Natural killer cell (primary cell): Measurements from ENCODE around the gene ZNF701. TPM values are rescaled to one million over a fixed set of nuclear protein-coding genes. Genes with fewer than 3 reads are reported as not detected.
"Not testable (repeated sequence)": the region's sequence is repeated elsewhere in the genome, so short reads cannot be mapped to it uniquely, and the experiment has no call there.

ENCODE experiments used
- ATAC-seq, 3 donors: fragments of 150-1000 bp in 2 of 3; fragments of 200-7000 bp in 1 of 3; cut with Tn5 transposase; 1 replicate in 1 of 3; 2 replicates in 2 of 3; pipeline ENCODE4 v1.10.0; 2021; ENCODE audit warnings: mild to moderate bottlenecking in 2 of 3, moderate library complexity in 2 of 3
- DNase-seq, 2 donors: peaks; one replicate each; pipeline versions ENCODE4 v3.0.0 to v3.0.0-alpha.2; 2013 to 2021; ENCODE audit warnings: mixed read lengths in 1 of 2
- H3K27ac ChIP-seq: one replicate; pipeline ENCODE4 v1.5.1; 2013; ENCODE audit warnings: mild to moderate bottlenecking, low read length
- H3K27me3 ChIP-seq: one replicate; pipeline ENCODE4 v1.6.1; 2013; ENCODE audit warnings: low read length; ENCODE audit not compliant: control insufficient read depth, insufficient read depth
- H3K36me3 ChIP-seq: one replicate; pipeline ENCODE4 v1.6.1; 2013; ENCODE audit warnings: low read length; ENCODE audit not compliant: control insufficient read depth, insufficient read depth
- H3K4me1 ChIP-seq: one replicate; pipeline ENCODE4 v1.6.1; 2013; ENCODE audit warnings: low read length; ENCODE audit not compliant: control insufficient read depth, insufficient read depth
- H3K4me3 ChIP-seq: one replicate; pipeline ENCODE4 v1.5.1; 2013; ENCODE audit warnings: low read length
- H3K9me3 ChIP-seq: one replicate; pipeline ENCODE4 v1.6.1; 2013; ENCODE audit warnings: low read length; ENCODE audit not compliant: control insufficient read depth, insufficient read depth
- H3K27ac Mint-ChIP-seq, 2 donors: one replicate each; pipeline ENCODE4 v1.8.0; 2022; ENCODE audit warnings: mild to moderate bottlenecking in 2 of 2, mixed read lengths in 2 of 2, moderate library complexity in 1 of 2
- H3K27me3 Mint-ChIP-seq, 2 donors: one replicate each; pipeline ENCODE4 v1.8.0; 2022; ENCODE audit warnings: low read depth in 2 of 2, mixed read lengths in 2 of 2
- H3K36me3 Mint-ChIP-seq: one replicate; pipeline ENCODE4 v1.8.0; 2022; ENCODE audit warnings: mixed read lengths
- H3K4me1 Mint-ChIP-seq, 2 donors: one replicate each; pipeline ENCODE4 v1.8.0; 2022; ENCODE audit warnings: mixed read lengths in 2 of 2
- H3K4me3 Mint-ChIP-seq: one replicate; pipeline ENCODE4 v1.8.0; 2022; ENCODE audit warnings: mild to moderate bottlenecking, moderate library complexity, mixed read lengths
- H3K9me3 Mint-ChIP-seq, 2 donors: one replicate each; pipeline ENCODE4 v1.8.0; 2022; ENCODE audit warnings: mixed read lengths in 2 of 2
- CTCF ChIP-seq: fragments of 200-600 bp; IDR thresholded peaks from one replicate; pipeline ENCODE4 v1.8.0; 2022; ENCODE audit warnings: antibody characterized with exemption
- WGBS: methylation state at CpG from one replicate; pipeline ENCODE4 v1.1.7; 2013; ENCODE audit warnings: missing lambda C conversion rate; ENCODE audit not compliant: insufficient coverage; 5-methylcytosine and 5-hydroxymethylcytosine counted together
- intact Hi-C: fragments of 100-400 bp; cut with micrococcal nuclease; formaldehyde crosslinking; loops from one replicate; pipeline ENCODE4 v1.14.2; 2022
- total RNA-seq, 4 donors: library from RNA; stranded (reverse); fragments of 120-200 nt in 1 of 4; gene quantifications; one replicate each; pipeline versions ENCODE4 v1.2.3 to v1.2.4, GENCODE V29; 2013 to 2022

The ZNF701 gene
- total RNA-seq, 3 donors from 2014 or later (not counting 1 experiment from before 2014, with no cell fraction given): 27.4 to 41.2 (median 28.4) TPM

GRCh38 chr19:52621376-52621775 is 51.3 kb downstream of the ZNF701 start:
- DNase-seq (no peak), ATAC-seq (no peak)
- intact Hi-C loops: no loop called here
- WGBS: 65% methylated on average over 3 of the region's 3 CpGs
- peaks cover 13 to 28% of the 10 kb centered on the region in 2 donors for H3K4me1 Mint-ChIP-seq
- H3K4me1 ChIP-seq: no peaks in the 10 kb centered on the region
- H3K27me3 ChIP-seq: no peaks in the 10 kb centered on the region
- H3K36me3 Mint-ChIP-seq: peaks cover 9% of the 10 kb centered on the region
- no peak overlapping the region for H3K4me3 Mint-ChIP-seq
- no peak overlapping the region for H3K27ac ChIP-seq
- H3K27ac Mint-ChIP-seq: peak overlapping the region; percentile 21 to 38
- no peaks in the 10 kb centered on the region for H3K9me3 ChIP-seq
- H3K9me3 Mint-ChIP-seq: no peaks in the 10 kb centered on the region
- H3K4me3 ChIP-seq: no peak overlapping the region
- H3K27me3 Mint-ChIP-seq: no peaks in the 10 kb centered on the region
- no peak for TF ChIP-seq CTCF
- peaks cover 52% of the 10 kb centered on the region for H3K36me3 ChIP-seq

- Histone ChIP-seq H3K9me3 (no peaks in the 10 kb centered on the region), H3K27ac (no peak overlapping the region), H3K4me1 (no peaks in the 10 kb centered on the region), H3K27me3 (no peaks in the 10 kb centered on the region), H3K36me3 (peaks cover 54% of the 10 kb centered on the region), H3K4me3 (no peak overlapping the region)
- DNase-seq (peak in 1 of 2 donors; percentile 23), ATAC-seq (no peak)
- Mint-ChIP-seq H3K4me3 (no peak overlapping the region), H3K36me3 (peaks cover 2% of the 10 kb centered on the region), H3K27ac (peak overlapping the region; percentile 21 to 38), H3K27me3 (no peaks in the 10 kb centered on the region), H3K9me3 (no peaks in the 10 kb centered on the region), H3K4me1 (peaks cover 13 to 24% of the 10 kb centered on the region in 2 donors)
- WGBS: 82% methylated on average over 2 of the region's 2 CpGs
- TF ChIP-seq CTCF: no peak
- intact Hi-C loops: no loop called here
Measured at GRCh38 chr19:52622261-52622660, 52.2 kb downstream of the ZNF701 start.

- intact Hi-C loops: no loop called here
- H3K27me3 Mint-ChIP-seq: no peaks in the 10 kb centered on the region
- WGBS: 96% methylated on average over 5 of the region's 5 CpGs
Measured at GRCh38 chr19:52626915-52627314, 56.8 kb downstream of the ZNF701 start.

GRCh38 chr19:52627441-52627840 is 57.4 kb downstream of the ZNF701 start:
- 99% methylated on average over 3 of the region's 3 CpGs for WGBS
- H3K27ac Mint-ChIP-seq, H3K4me3 Mint-ChIP-seq, H3K27me3 ChIP-seq, ATAC-seq, intact Hi-C loops, H3K4me3 ChIP-seq, DNase-seq, H3K27me3 Mint-ChIP-seq, H3K27ac ChIP-seq, H3K9me3 Mint-ChIP-seq, H3K4me1 ChIP-seq, H3K9me3 ChIP-seq, H3K36me3 Mint-ChIP-seq: not testable (repeated sequence)
- peaks cover 36% of the 10 kb centered on the region for H3K36me3 ChIP-seq
- peaks cover 19 to 35% of the 10 kb centered on the region in 2 donors for H3K4me1 Mint-ChIP-seq

More at GRCh38 chr19:52626915-52627314, 56.8 kb downstream of the ZNF701 start:
- Histone ChIP-seq H3K27me3 (no peaks in the 10 kb centered on the region), H3K9me3 (no peaks in the 10 kb centered on the region), H3K4me3 (no peak overlapping the region), H3K27ac (no peak overlapping the region), H3K4me1 (no peaks in the 10 kb centered on the region), H3K36me3 (peaks cover 40% of the 10 kb centered on the region)
- Mint-ChIP-seq H3K4me3 (no peak overlapping the region), H3K4me1 (peaks cover 14 to 35% of the 10 kb centered on the region in 2 donors), H3K27ac (no peak overlapping the region), H3K9me3 (no peaks in the 10 kb centered on the region), H3K36me3 (no peaks in the 10 kb centered on the region)
- TF ChIP-seq CTCF: no peak
- DNase-seq (no peak), ATAC-seq (no peak)
